GM20431 (cell line): Measurements from ENCODE around the gene ULBP2.
"Not testable (repeated sequence)": the region's sequence is repeated elsewhere in the genome, so short reads cannot be mapped to it uniquely, and the experiment has no call there.

Experiments
- in situ Hi-C: fragments of 300-500 bp; cut with MseI, MboI; formaldehyde crosslinking; loops from one replicate; pipeline ENCODE4 v1.15.0; 2020; ENCODE audit warnings: low sequenced_read_pairs; ENCODE audit not compliant: unreplicated experiment

The ULBP2 gene

GRCh38 chr6:149943321-149943720 lies 1.5 kb downstream of the ULBP2 start:
- in situ Hi-C loops, result not testable (repeated sequence)

DNA sequence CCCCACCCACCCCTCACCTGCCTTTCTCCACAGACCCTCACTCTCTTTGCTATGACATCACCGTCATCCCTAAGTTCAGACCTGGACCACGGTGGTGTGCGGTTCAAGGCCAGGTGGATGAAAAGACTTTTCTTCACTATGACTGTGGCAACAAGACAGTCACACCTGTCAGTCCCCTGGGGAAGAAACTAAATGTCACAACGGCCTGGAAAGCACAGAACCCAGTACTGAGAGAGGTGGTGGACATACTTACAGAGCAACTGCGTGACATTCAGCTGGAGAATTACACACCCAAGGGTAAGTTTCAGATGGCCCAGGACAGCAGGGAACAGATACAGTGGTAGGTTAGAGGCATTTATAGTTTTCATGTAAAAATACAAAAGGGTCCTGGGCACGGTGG lies 3.5 kb downstream of the ULBP2 start:
- in situ Hi-C loops, result not testable (repeated sequence)

DNA sequence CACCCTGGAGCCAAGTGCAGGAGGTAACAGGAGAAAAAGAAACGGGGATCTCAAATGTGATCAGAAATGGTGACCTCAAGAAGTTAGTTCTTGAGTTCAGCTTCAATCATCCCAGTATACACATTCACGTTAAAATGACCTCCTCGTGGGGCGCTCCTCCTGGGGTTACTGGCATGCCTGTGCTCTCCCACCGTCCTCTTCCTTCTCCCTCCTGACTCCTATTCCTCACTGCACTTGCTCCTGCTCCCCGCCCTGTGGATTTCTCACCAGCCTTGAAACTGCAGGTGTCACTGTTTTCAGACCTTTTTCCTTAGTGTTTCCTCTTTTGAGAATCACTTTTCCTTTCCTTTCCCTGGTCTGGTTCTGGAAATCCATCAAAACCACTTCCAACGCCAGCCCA lies 4.8 kb downstream of the ULBP2 start:
- in situ Hi-C loops, result not testable (repeated sequence)

DNA sequence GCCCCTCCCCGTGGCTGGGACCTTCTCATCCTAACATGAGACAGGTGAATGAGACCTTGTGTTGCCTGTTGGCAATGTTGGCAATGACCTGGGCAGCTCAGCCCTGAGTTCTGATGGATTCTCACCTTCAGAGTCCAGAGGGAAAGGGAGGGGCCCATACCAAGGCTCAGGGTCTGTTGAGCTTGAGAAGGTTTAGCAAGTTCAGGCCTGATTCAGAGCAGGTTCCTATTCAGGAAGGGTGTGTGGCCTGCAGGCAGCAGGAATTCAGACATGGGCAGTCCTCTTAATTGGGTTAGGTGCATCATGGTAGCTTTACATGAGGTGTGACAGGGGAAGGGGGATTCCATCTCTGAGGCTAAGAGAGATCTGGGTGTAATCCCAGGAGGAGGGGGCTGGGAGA lies 5.7 kb downstream of the ULBP2 start:
- in situ Hi-C loops, result not testable (repeated sequence)

GRCh38 chr6:149948011-149948410 lies 6.2 kb downstream of the ULBP2 start:
- in situ Hi-C loops, result no loop called here

DNA sequence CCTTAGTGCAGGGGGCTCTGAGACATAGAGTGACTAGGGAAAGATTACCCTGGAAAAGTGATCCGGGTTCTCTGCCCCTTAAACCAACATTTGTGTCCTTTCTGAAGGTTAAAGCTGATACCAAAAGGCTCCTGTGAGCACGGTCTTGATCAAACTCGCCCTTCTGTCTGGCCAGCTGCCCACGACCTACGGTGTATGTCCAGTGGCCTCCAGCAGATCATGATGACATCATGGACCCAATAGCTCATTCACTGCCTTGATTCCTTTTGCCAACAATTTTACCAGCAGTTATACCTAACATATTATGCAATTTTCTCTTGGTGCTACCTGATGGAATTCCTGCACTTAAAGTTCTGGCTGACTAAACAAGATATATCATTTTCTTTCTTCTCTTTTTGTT lies 6.8 kb downstream of the ULBP2 start:
- in situ Hi-C loops, result no loop called here

GRCh38 chr6:149950423-149950822 lies 8.6 kb downstream of the ULBP2 start:
- in situ Hi-C loops, result no loop called here

- in situ Hi-C loops, result no loop called here
Observed at GRCh38 chr6:149951096-149951495, 9.3 kb downstream of the ULBP2 start.

GRCh38 chr6:149951626-149952025 lies 9.8 kb downstream of the ULBP2 start:
- in situ Hi-C loops, result no loop called here

DNA sequence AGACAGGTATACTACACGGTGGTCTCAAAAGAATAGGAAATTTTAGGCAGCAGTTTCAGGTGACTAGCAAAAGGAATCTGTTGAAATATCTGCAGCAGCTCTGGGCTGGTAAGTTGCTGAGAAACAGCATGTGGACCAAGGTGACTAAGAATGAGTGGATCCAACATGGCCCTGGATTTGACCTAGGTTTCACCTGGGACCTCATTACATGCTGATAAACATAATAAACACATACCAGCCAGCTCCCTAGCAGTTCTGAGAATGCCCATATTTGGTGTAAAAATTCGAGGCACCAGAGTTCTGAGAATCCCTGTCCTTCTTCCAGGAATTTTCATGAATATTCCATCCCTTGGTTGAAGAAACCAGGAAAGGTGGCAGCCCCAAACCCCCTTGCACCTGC lies 11.6 kb downstream of the ULBP2 start:
- in situ Hi-C loops, result not testable (repeated sequence)

DNA sequence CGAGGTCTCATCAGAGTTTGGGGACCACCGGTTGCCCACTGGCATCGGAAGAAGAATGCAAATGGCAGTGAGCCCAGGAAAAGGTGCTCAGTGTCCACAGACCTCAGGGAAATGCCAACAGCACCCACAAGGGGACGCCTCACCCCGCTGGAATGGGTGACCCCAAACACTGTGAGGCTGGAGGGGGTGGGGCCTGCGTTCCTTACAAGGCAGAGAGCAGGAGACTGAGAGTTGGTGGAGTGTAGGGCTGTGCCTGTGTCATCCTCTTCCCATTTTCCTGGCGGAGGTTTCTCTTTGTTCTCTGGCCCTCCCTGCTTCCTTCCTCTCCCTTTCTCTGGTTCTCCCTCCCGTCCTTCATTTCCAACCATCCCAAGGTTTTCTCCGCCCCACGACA lies 12.1 kb downstream of the ULBP2 start:
- in situ Hi-C loops, result not testable (repeated sequence)

DNA sequence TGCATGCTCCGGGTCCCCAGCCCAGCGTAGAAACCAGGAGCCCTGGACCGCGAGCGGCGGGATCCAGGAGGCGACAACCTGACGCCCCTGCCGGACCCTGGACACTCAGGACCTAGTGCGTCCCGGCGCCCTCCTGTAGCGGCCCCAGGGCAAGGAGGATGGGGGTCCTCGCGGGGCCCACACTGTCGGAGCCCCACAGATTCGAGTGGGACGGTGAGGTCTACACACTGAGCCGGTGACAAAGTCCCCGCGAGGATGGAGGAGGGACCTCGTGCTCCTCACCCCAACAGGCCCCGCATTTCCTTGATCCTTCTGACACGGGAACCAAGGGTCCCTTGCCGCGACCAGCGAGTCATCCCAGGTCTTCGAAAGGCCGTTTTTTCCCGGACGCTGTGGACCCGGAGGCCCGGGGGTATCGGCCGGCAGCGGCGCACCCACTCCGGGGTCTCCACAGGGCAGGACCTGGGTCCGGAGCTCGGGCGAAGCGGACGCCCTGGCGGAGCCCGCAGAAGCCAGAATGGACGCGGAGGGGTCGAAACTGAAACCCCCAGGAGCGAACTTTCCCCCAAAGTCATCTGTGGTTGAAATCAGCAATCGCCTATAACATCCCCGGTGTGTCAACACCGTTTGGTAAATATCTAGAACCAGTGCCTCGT lies 12.6 kb downstream of the ULBP2 start:
- in situ Hi-C loops, result not testable (repeated sequence)

- in situ Hi-C loops, result not testable (repeated sequence)
Observed at GRCh38 chr6:149954984-149955653, 13.3 kb downstream of the ULBP2 start.

DNA sequence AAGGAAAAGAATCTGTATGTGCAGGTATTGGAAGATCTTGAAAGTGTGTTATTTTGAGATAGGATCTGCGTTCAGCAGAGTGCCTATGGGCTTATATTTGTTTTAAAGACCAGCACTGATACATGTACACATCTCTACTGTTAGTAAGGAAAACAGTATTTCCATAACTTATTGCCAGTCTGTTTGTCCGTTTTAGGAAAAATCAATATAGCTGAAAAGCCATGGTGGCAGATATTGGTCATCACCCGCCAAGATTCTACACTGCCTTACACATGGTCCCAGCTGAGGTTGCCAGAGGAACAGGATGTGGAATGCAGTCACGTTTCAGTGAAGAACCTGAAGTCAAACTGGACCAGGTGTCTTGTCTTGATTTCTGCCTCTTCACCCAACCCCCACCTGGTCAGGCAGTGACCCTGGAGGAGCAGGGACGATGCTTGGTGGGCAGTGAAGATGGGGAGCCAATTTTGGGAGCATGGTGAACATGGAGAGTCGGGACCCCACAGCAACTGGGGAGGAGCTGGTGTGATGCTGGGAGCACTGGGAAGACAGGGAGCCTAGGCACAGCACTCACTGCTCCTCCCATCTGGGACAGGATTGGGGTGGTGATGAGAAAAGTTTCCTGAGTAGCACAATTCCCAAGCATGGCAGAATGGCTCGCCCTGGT lies 14.0 kb downstream of the ULBP2 start:
- in situ Hi-C loops, result not testable (repeated sequence)

DNA sequence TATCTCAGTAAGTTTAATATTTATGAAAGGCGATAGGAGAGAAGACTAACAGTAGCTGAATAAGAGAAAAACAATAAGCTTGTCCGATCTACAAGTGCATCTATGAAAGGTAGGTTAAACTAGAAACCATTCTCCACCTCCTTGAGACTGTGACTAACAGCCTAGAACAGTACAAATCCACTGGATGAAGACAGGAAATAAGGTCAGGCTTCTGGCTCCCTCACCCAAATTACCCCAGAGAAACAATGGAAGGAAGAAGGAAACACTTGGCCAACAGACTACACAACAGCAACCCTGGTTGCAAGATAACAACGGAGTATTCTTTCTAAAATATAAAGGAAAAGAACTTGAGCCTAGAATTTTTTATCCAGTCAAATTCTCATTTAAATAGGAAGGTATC lies 16.3 kb downstream of the ULBP2 start:
- in situ Hi-C loops, result not testable (repeated sequence)

DNA sequence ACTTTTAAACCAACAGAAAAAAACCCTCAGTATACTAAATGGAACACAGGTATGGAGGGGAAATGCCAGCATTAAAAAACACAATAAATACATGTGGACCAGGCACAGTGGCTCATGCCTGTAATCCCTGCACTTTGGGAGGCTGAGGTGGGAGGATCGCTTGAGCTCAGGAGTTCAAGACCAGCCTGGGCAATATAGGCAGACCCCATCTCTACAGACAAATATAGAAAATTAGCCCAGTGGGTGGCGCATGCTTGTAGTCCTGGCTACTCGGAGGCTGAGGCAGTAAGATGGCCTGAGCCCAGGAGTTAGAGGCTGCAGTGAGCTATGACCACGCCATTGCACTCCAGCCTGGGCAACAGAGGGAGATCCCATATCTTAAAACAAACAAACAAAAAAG lies 18.0 kb downstream of the ULBP2 start:
- in situ Hi-C loops, result not testable (repeated sequence)

DNA sequence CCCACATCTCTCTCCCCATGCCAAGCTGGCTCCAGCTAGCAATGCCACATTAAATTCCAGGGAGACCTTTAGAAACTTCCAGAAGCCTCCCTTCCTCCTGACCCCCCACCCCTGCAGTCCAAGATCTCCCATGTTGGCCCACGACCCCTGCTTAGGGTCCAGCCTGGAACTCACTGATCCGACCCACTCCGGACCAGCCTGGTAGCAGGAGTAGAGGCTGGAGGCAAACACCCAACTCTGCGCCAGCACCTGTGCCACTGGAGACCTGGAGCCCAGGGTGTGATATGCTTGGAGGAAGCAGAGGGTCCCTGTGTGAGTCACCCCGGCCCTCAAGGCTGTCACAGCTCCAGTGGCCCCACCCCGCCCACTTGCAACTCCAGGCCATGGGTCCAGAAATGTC lies 18.7 kb downstream of the ULBP2 start:
- in situ Hi-C loops, result no loop called here

DNA sequence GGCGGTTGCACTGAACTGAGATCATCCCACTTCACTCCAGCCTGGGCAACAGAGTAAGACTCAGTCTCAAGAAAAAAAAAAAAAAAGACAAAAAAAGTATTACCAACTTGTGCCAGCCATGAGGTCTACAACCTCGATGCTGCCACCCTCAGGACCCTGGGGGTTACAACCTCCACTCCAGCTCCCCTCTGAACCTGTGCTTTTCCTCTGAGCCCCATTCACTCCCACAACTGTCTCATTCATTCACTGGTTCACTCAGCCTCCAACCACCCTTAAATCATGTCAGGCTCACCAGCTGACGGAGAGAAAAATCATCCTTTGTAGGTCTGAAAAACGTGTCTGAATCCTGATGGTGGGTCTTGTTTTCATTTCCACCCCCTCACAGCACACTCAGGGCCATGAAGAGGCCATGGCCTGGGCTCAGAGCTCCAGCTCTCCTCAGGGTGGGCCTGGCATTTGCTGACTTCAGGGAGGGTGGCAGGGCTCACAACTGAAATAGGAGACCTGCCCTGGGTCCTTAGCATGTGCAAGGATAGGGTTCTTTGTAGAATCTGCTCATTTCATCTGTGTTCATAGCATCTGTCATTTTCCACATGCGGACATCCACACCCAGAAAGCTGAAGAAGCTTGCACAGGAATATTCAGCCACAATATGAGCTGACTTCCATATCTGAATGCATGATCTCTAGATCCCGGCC lies 20.1 kb downstream of the ULBP2 start:
- in situ Hi-C loops, result no loop called here

GRCh38 chr6:149962461-149963211 lies 20.8 kb downstream of the ULBP2 start:
- in situ Hi-C loops, result no loop called here

DNA sequence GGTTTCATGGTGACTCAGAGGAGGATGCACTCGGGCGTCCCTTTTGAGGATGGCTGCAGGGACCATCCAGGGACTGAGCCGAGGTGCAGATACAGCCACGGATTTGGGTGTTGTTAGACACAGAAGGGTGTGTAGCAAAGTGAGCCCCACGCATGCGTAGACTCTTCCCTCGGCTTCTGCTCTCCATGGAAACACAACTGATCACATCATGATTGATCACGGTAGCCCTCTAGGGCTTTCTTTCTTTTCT lies 21.3 kb downstream of the ULBP2 start:
- in situ Hi-C loops, result no loop called here
